B cell (primary cell): Measurements from ENCODE around the gene PARP3.
"Not testable (repeated sequence)": the region's sequence is repeated elsewhere in the genome, so short reads cannot be mapped to it uniquely, and the experiment has no call there.

Source experiments
- EZH2 ChIP-seq: IDR thresholded peaks from 2 replicates; pipeline ENCODE4 v1.6.1; 2012; ENCODE audit warnings: borderline replicate concordance, low read depth, mild to moderate bottlenecking, moderate library complexity, low read length; ENCODE audit not compliant: insufficient read depth, poor library complexity, severe bottlenecking
- TF ChIP-seq, protein P1 (sequence below): fragments of 200-600 bp; IDR thresholded peaks from one replicate; pipeline ENCODE4 v1.8.0; 2022; ENCODE audit warnings: antibody characterized with exemption, mild to moderate bottlenecking

- TF ChIP-seq, protein P1, sequence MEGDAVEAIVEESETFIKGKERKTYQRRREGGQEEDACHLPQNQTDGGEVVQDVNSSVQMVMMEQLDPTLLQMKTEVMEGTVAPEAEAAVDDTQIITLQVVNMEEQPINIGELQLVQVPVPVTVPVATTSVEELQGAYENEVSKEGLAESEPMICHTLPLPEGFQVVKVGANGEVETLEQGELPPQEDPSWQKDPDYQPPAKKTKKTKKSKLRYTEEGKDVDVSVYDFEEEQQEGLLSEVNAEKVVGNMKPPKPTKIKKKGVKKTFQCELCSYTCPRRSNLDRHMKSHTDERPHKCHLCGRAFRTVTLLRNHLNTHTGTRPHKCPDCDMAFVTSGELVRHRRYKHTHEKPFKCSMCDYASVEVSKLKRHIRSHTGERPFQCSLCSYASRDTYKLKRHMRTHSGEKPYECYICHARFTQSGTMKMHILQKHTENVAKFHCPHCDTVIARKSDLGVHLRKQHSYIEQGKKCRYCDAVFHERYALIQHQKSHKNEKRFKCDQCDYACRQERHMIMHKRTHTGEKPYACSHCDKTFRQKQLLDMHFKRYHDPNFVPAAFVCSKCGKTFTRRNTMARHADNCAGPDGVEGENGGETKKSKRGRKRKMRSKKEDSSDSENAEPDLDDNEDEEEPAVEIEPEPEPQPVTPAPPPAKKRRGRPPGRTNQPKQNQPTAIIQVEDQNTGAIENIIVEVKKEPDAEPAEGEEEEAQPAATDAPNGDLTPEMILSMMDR: not testable (repeated sequence)
- not testable (repeated sequence) for TF ChIP-seq EZH2
Measured at GRCh38 chr3:51928981-51929380, 13.2 kb upstream of the PARP3 start.
